Measurements from ENCODE around the gene SPZ1. TPM values are rescaled to one million over a fixed set of nuclear protein-coding genes. Genes with fewer than 3 reads are reported as not detected.
"Not testable (repeated sequence)": the region's sequence is repeated elsewhere in the genome, so short reads cannot be mapped to it uniquely, and the experiment has no call there.

SPZ1 gene
- total and polyA plus RNA-seq, 2 donors (not counting 1 experiment from before 2014, with no cell fraction given): not detected

GRCh38 chr5:80301342-80301741 lies 18.5 kb upstream of the SPZ1 start:
- H3K4me3 ChIP-seq (ENCODE audit: control extremely low read depth in 1 of 5, extremely low read depth in 1 of 5, insufficient read depth in 1 of 5, low read depth in 2 of 5, low read length in 4 of 5); H3K27me3 Mint-ChIP-seq; H3K9me3 ChIP-seq (ENCODE audit: control extremely low read depth in 1 of 3, control insufficient read depth in 2 of 3, insufficient read depth in 1 of 3, low read length in 2 of 3); H3K27ac Mint-ChIP-seq; H2AFZ ChIP-seq (ENCODE audit: insufficient read depth, low read depth, low read length, poor library complexity, severe bottlenecking); ATAC-seq (ENCODE audit: low read depth); H3K36me3 ChIP-seq (replicated peaks in 1 of 2; ENCODE audit: control extremely low read depth in 1 of 2, control insufficient read depth in 1 of 2, extremely low read depth in 1 of 2, insufficient read depth in 2 of 2, low read length in 1 of 2); H3K9me3 Mint-ChIP-seq (ENCODE audit: insufficient read depth); H3K4me3 Mint-ChIP-seq; H3K27me3 ChIP-seq (replicated peaks in 1 of 4; ENCODE audit: control extremely low read depth in 1 of 4, control insufficient read depth in 3 of 4, insufficient read depth in 4 of 4, low read length in 3 of 4); intact Hi-C loops (cut with micrococcal nuclease); H3K4me2 ChIP-seq (replicated peaks; ENCODE audit: low read depth, low read length, poor library complexity, severe bottlenecking); POLR2A ChIA-PET; H3K79me2 ChIP-seq (ENCODE audit: control insufficient read depth, insufficient read depth, low read length); H3K4me1 ChIP-seq (ENCODE audit: control insufficient read depth in 2 of 2, insufficient read depth in 2 of 2, low read length in 2 of 2); H4K20me1 ChIP-seq (ENCODE audit: control insufficient read depth, insufficient read depth, low read length, poor library complexity, severe bottlenecking); DNase-seq; H3K9ac ChIP-seq (ENCODE audit: low read length); H3K4me1 Mint-ChIP-seq; H3K27ac ChIP-seq (ENCODE audit: low read length in 2 of 2): not testable (repeated sequence)
- CTCF ChIA-PET: interaction anchor here (1.5 kb wide), 1 partner anchor 210 kb away, joined by 3 read pairs; no protein-coding TSS in a partner anchor
- no CpG with 5 or more reads among the region's 34 CpGs for WGBS (ENCODE audit: insufficient coverage)

GRCh38 chr5:80302636-80303035 lies 17.2 kb upstream of the SPZ1 start:
- Histone ChIP-seq H3K4me1 (ENCODE audit: control insufficient read depth in 2 of 2, insufficient read depth in 2 of 2, low read length in 2 of 2) (no peaks in the 10 kb centered on the region), H3K27me3 (replicated peaks in 1 of 4; ENCODE audit: control extremely low read depth in 1 of 4, control insufficient read depth in 3 of 4, insufficient read depth in 4 of 4, low read length in 3 of 4) (no peaks in the 10 kb centered on the region), H4K20me1 (ENCODE audit: control insufficient read depth, insufficient read depth, low read length, poor library complexity, severe bottlenecking) (no peaks in the 10 kb centered on the region), H3K9me3 (ENCODE audit: control extremely low read depth in 1 of 3, control insufficient read depth in 2 of 3, insufficient read depth in 1 of 3, low read length in 2 of 3) (no peaks in the 10 kb centered on the region), H2AFZ (ENCODE audit: insufficient read depth, low read depth, low read length, poor library complexity, severe bottlenecking) (no peak overlapping the region), H3K36me3 (replicated peaks in 1 of 2; ENCODE audit: control extremely low read depth in 1 of 2, control insufficient read depth in 1 of 2, extremely low read depth in 1 of 2, insufficient read depth in 2 of 2, low read length in 1 of 2) (no peaks in the 10 kb centered on the region), H3K79me2 (ENCODE audit: control insufficient read depth, insufficient read depth, low read length) (no peaks in the 10 kb centered on the region), H3K4me2 (replicated peaks; ENCODE audit: low read depth, low read length, poor library complexity, severe bottlenecking) (no peak overlapping the region), H3K9ac (ENCODE audit: low read length) (no peak overlapping the region), H3K27ac (ENCODE audit: low read length in 2 of 2) (no peak overlapping the region), H3K4me3 (ENCODE audit: control extremely low read depth in 1 of 5, extremely low read depth in 1 of 5, insufficient read depth in 1 of 5, low read depth in 2 of 5, low read length in 4 of 5) (no peak overlapping the region)
- peaks cover 6% of the 10 kb centered on the region for H3K27me3 Mint-ChIP-seq
- TF ChIP-seq, protein P1, sequence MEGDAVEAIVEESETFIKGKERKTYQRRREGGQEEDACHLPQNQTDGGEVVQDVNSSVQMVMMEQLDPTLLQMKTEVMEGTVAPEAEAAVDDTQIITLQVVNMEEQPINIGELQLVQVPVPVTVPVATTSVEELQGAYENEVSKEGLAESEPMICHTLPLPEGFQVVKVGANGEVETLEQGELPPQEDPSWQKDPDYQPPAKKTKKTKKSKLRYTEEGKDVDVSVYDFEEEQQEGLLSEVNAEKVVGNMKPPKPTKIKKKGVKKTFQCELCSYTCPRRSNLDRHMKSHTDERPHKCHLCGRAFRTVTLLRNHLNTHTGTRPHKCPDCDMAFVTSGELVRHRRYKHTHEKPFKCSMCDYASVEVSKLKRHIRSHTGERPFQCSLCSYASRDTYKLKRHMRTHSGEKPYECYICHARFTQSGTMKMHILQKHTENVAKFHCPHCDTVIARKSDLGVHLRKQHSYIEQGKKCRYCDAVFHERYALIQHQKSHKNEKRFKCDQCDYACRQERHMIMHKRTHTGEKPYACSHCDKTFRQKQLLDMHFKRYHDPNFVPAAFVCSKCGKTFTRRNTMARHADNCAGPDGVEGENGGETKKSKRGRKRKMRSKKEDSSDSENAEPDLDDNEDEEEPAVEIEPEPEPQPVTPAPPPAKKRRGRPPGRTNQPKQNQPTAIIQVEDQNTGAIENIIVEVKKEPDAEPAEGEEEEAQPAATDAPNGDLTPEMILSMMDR (IDR thresholded peaks at IDR 0.05): no peak
- 83% methylated on average over 8 of the region's 11 CpGs for WGBS (ENCODE audit: insufficient coverage)
- H3K27ac Mint-ChIP-seq: no peak overlapping the region
- ATAC-seq (ENCODE audit: low read depth) (no peak), DNase-seq (no peak)
- intact Hi-C loops (cut with micrococcal nuclease): no loop called here
- no peaks in the 10 kb centered on the region for H3K9me3 Mint-ChIP-seq (ENCODE audit: insufficient read depth)
- no peaks in the 10 kb centered on the region for H3K4me1 Mint-ChIP-seq
- ChIA-PET CTCF (interaction anchor here (1.4 to 9.7 kb wide), 2 partner anchors 208 to 219 kb away, joined by 3 to 388 read pairs; no protein-coding TSS in a partner anchor), POLR2A (no interaction called here)
- no peak overlapping the region for H3K4me3 Mint-ChIP-seq

Data from B cell (primary cell).